Measurements from ENCODE around the gene ITPA. TPM values are rescaled to one million over a fixed set of nuclear protein-coding genes. Genes with fewer than 3 reads are reported as not detected.

The ITPA gene
- total and polyA plus RNA-seq, 10 of the 15 experiments (the other 5 are each of a cell fraction or from before 2014, with no cell fraction given): 5.5 to 124 (median 66.3) TPM

GRCh38 chr20:3209257-3209945 is at the start of gene ITPA (continued):
- no peak for TF ChIP-seq CEBPZ (IDR thresholded peaks at IDR 0.05; ENCODE audit: low read depth, low read length)
- TF ChIP-seq BMI1 (IDR thresholded peaks at IDR 0.05; ENCODE audit: borderline replicate concordance): no peak
- no peak for TF ChIP-seq YBX1 (IDR thresholded peaks at IDR 0.05)
- no peak for TF ChIP-seq SPI1 (IDR thresholded peaks at IDR 0.05; ENCODE audit: borderline replicate concordance, insufficient read depth, low read depth, low read length)
- peak; percentile 70 for TF ChIP-seq GATAD2B (conservative IDR thresholded peaks at IDR 0.05; ENCODE audit: low read depth)
- no peak for TF ChIP-seq TCF3 (IDR thresholded peaks at IDR 0.05; ENCODE audit: borderline replicate concordance, insufficient read depth, low read depth, low read length)
- TF ChIP-seq CHD1 (IDR thresholded peaks at IDR 0.05; ENCODE audit: low read depth, low read length): no peak
- no peak for TF ChIP-seq RBBP5 (conservative IDR thresholded peaks at IDR 0.05)
- no peak for TF ChIP-seq NR2C2 (IDR thresholded peaks at IDR 0.05; ENCODE audit: borderline replicate concordance, control insufficient read depth, insufficient read length, low read depth)
- TF ChIP-seq USF1 (IDR thresholded peaks at IDR 0.05; ENCODE audit: borderline replicate concordance, extremely low read length, insufficient read depth, low read depth, low read length): no peak
- no peak for TF ChIP-seq CBX3 (IDR thresholded peaks at IDR 0.05; ENCODE audit: borderline replicate concordance, low read depth)
- no peak for TF ChIP-seq EP300 (IDR thresholded peaks at IDR 0.05; ENCODE audit: borderline replicate concordance in 1 of 2, control insufficient read depth in 1 of 2, low read depth in 2 of 2, low read length in 2 of 2)
- TF ChIP-seq MYB (IDR thresholded peaks at IDR 0.05; ENCODE audit: borderline replicate concordance, low read depth, low read length): no peak
- peak; percentile 79 for TF ChIP-seq NR2C1 (IDR thresholded peaks at IDR 0.05)
- TF ChIP-seq WRNIP1 (IDR thresholded peaks at IDR 0.05; ENCODE audit: borderline replicate concordance, low read depth, low read length): no peak
- TF ChIP-seq ASH2L (IDR thresholded peaks at IDR 0.05; ENCODE audit: borderline replicate concordance, low read depth): no peak
- no peak for TF ChIP-seq ZBED1 (IDR thresholded peaks at IDR 0.05; ENCODE audit: borderline replicate concordance)
- TF ChIP-seq KLF5 (IDR thresholded peaks at IDR 0.05; ENCODE audit: partially characterized antibody): no peak
- peak; percentile 72; the same call in 1 of the 2 replicates for TF ChIP-seq POLR2AphosphoS5 (IDR thresholded peaks at IDR 0.05; ENCODE audit: low read length)
- no peak for TF ChIP-seq ZNF24 (IDR thresholded peaks at IDR 0.05)
- no peak for TF ChIP-seq PAX8 (IDR thresholded peaks at IDR 0.05)
- peak; percentile 60; the same call in 1 of the 2 replicates for TF ChIP-seq TAF1 (IDR thresholded peaks at IDR 0.05; ENCODE audit: borderline replicate concordance, low read depth, low read length)
- TF ChIP-seq SUZ12 (IDR thresholded peaks at IDR 0.05; ENCODE audit: unreplicated experiment): no peak
- no peak for TF ChIP-seq ZSCAN29 (IDR thresholded peaks at IDR 0.05)
- TF ChIP-seq ZBTB33 (IDR thresholded peaks at IDR 0.05): no peak
